Aorta (tissue), 5 donors: ENCODE results near the gene SSRP1. TPM values are rescaled to one million over a fixed set of nuclear protein-coding genes. Genes with fewer than 3 reads are reported as not detected.
"Not testable (repeated sequence)": the region's sequence is repeated elsewhere in the genome, so short reads cannot be mapped to it uniquely, and the experiment has no call there.

Experiments used
- ATAC-seq: fragments of 200-7000 bp; cut with Tn5 transposase; one replicate; pipeline ENCODE4 v1.9.1; 2022; ENCODE audit warnings: moderate library complexity; ENCODE audit not compliant: low FRiP score
- DNase-seq, 2 donors: peaks; one replicate each; pipeline ENCODE4 v3.0.0-alpha.2; 2020
- H3K27ac ChIP-seq, 2 donors: one replicate each; pipeline ENCODE4 v1.5.1; 2013; ENCODE audit warnings: low read length in 2 of 2, mild to moderate bottlenecking in 2 of 2, moderate library complexity in 2 of 2, control low read depth in 1 of 2, inconsistent platforms in 1 of 2, low read depth in 1 of 2
- H3K27me3 ChIP-seq, 2 donors: one replicate each; pipeline ENCODE4 v1.6.1; 2013; ENCODE audit warnings: control low read depth in 1 of 2, low read length in 1 of 2, mild to moderate bottlenecking in 1 of 2, moderate library complexity in 1 of 2; ENCODE audit not compliant: insufficient read depth in 2 of 2, control insufficient read depth in 1 of 2
- H3K36me3 ChIP-seq, 2 donors: one replicate each; pipeline ENCODE4 v1.6.1; 2013; ENCODE audit warnings: control low read depth in 1 of 2, low read length in 1 of 2, mild to moderate bottlenecking in 1 of 2; ENCODE audit not compliant: insufficient read depth in 2 of 2, control insufficient read depth in 1 of 2
- H3K4me1 ChIP-seq, 2 donors: one replicate each; pipeline ENCODE4 v1.6.1; 2013; ENCODE audit warnings: low read length in 2 of 2, control low read depth in 1 of 2, mild to moderate bottlenecking in 1 of 2, moderate library complexity in 1 of 2; ENCODE audit not compliant: insufficient read depth in 2 of 2, control insufficient read depth in 1 of 2
- H3K4me3 ChIP-seq, 2 donors: one replicate each; pipeline ENCODE4 v1.5.1; 2013; ENCODE audit warnings: low read length in 2 of 2, control low read depth in 1 of 2, mild to moderate bottlenecking in 1 of 2
- H3K9me3 ChIP-seq: one replicate; pipeline ENCODE4 v1.6.1; 2013; ENCODE audit warnings: mild to moderate bottlenecking, low read length; ENCODE audit not compliant: control insufficient read depth
- WGBS, 2 donors: extraction: QIAGEN DNeasy Blood & Tissue Kit; methylation state at CpG; one replicate each; pipeline ENCODE4 v1.1.7; 2013; 5-methylcytosine and 5-hydroxymethylcytosine counted together
- intact Hi-C, 2 donors: fragments of 100-400 bp; cut with DNase I; formaldehyde crosslinking; loops; one replicate each; pipeline versions ENCODE4 v1.14.2 to v1.15.0; 2022
- polyA plus RNA-seq, 2 donors: library from polyadenylated mRNA; stranded (reverse); fragments of 200-250 nt; gene quantifications; one replicate each; pipeline ENCODE4 v1.2.3, GENCODE V29; 2013
- total RNA-seq, 2 donors: library from RNA; stranded (reverse); fragmentation: NEBNext Ultra II Directional; extraction: Animal tissue kit (Norgen Biotek cat#: 25700); gene quantifications; one replicate each; pipeline ENCODE4 v1.2.1, GENCODE V29; 2021
- donor health status: healthy with polysubstance abuse.
- donor health status: Bipolar disorder and iron deficiency.
- donor health status: DM: no; HTN: no; CAD: no.
- donor health status: DM: no; HTN: no; CAD: no.
- donor health status: DM: yes; HTN: yes; CAD: no.

The SSRP1 gene
- total and polyA plus RNA-seq, 4 donors = 37.8 to 48.7 (median 44.0) TPM

GRCh38 chr11:57361420-57361819, 25.7 kb upstream of the SSRP1 start:
- ATAC-seq, H3K9me3 ChIP-seq, H3K4me1 ChIP-seq, intact Hi-C loops, H3K27ac ChIP-seq, H3K36me3 ChIP-seq, H3K4me3 ChIP-seq, H3K27me3 ChIP-seq, DNase-seq: not testable (repeated sequence)

- whole genome bisulfite sequencing, 2 donors = 92 to 93% methylated on average over 8 of the region's 8 CpGs
- H3K4me1 ChIP-seq = no peaks in the 10 kb centered on the region
- no peaks in the 10 kb centered on the region for H3K27me3 ChIP-seq
- DNase-seq (peak in 1 of 2 donors; percentile 38), ATAC-seq (no peak)
- H3K27ac ChIP-seq = no peak overlapping the region
- no peak overlapping the region for H3K4me3 ChIP-seq
- H3K9me3 ChIP-seq = no peaks in the 10 kb centered on the region
- intact Hi-C loops = no loop called here
- H3K36me3 ChIP-seq = no peaks in the 10 kb centered on the region
These were observed 25.3 kb upstream of the SSRP1 start for GRCh38 chr11:57360991-57361390.

- no peak overlapping the region for H3K27ac ChIP-seq
- WGBS, 2 donors = 87 to 88% methylated on average over 9 of the region's 9 CpGs
- no peaks in the 10 kb centered on the region for H3K27me3 ChIP-seq
- intact Hi-C loops = no loop called here
- no peaks in the 10 kb centered on the region for H3K4me1 ChIP-seq
- no peaks in the 10 kb centered on the region for H3K9me3 ChIP-seq
- ATAC-seq (no peak), DNase-seq (peak in 1 of 2 donors; percentile 11)
- H3K36me3 ChIP-seq = no peaks in the 10 kb centered on the region
- H3K4me3 ChIP-seq = no peak overlapping the region
These were observed 24.4 kb upstream of the SSRP1 start for GRCh38 chr11:57359896-57360690.

DNA sequence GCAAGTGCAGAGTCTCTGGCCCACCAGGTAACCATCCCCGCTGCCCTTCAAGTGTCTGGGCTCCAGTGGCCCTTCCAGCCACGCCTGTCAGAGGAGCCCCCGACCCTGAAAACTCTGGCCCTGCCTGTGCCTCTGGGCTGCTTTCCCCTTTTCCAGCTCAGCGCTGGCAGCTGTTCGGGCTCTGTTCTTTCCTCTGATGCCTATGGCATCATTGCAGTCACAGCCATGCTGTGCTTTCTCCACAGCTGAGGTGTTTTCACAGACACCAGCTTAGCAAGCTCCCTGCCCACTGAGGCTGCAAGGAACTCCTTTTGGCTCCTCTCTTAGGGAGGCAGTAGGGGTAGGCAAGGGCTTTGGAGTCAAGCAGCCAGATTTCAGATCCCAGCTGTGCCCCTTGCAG, 23.7 kb upstream of the SSRP1 start:
- Histone ChIP-seq H3K9me3 (no peaks in the 10 kb centered on the region), H3K36me3 (no peaks in the 10 kb centered on the region), H3K4me1 (no peaks in the 10 kb centered on the region), H3K27ac (no peak overlapping the region), H3K4me3 (no peak overlapping the region), H3K27me3 (no peaks in the 10 kb centered on the region)
- intact Hi-C loops = no loop called here
- WGBS, 2 donors = 77 to 86% methylated on average over 5 of the region's 5 CpGs
- peak in 1 of 2 donors; percentile 50 for DNase-seq
- ATAC-seq = no peak

DNA sequence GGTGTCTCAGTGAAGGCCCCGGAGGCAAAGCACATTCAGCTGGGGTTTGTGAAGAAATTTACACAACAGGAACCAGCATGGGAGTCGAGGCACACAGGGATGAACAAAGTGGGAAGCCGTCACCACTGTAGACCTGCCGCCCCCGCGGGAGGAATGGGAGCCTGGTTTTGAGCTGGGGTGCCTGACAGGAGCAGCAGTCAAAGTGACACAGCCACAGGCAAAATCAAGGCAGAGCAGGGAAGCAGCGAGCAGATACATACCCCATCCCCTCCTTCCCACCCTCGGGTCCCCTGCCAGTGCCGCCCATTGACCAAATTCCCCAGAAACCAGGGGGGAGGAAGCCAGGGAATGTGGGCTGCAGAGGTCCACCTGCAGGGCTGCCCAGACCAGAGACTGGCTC, 23.3 kb upstream of the SSRP1 start:
- DNase-seq = peak in 1 of 2 donors; percentile 56
- Histone ChIP-seq H3K4me3 (no peak overlapping the region), H3K9me3 (no peaks in the 10 kb centered on the region), H3K27ac (no peak overlapping the region), H3K4me1 (no peaks in the 10 kb centered on the region), H3K36me3 (no peaks in the 10 kb centered on the region), H3K27me3 (no peaks in the 10 kb centered on the region)
- intact Hi-C loops = no loop called here
- 68 to 76% methylated on average over 7 to 9 of the region's 9 CpGs for WGBS, 2 donors
- no peak for ATAC-seq

DNA sequence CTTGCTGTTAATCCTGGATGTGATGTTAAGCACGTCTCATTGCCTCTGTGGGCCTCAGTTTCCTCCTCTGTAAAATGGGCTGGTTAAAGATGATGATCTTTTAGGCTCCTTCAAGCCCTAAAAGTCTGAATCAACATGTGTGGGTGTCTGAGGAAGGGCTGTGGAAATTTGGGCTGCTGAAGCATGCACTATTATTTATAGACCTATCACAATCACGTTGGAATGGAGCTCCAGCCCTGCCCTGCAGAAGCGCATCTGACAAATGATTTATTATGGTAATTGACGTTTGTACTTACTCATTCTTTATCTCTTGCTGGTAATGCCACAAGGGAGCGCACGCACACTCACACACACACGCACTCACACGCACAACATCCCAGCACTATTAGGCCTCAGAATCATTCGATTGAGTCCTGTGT, 22.9 kb upstream of the SSRP1 start:
- no peak overlapping the region for H3K27ac ChIP-seq
- no peak overlapping the region for H3K4me3 ChIP-seq
- intact Hi-C loops = no loop called here
- ATAC-seq (no peak), DNase-seq (peak in 1 of 2 donors; percentile 38)
- 74 to 75% methylated on average over 9 of the region's 9 CpGs for WGBS, 2 donors
- H3K4me1 ChIP-seq = no peaks in the 10 kb centered on the region
- H3K27me3 ChIP-seq = no peaks in the 10 kb centered on the region
- no peaks in the 10 kb centered on the region for H3K36me3 ChIP-seq
- no peaks in the 10 kb centered on the region for H3K9me3 ChIP-seq

DNA sequence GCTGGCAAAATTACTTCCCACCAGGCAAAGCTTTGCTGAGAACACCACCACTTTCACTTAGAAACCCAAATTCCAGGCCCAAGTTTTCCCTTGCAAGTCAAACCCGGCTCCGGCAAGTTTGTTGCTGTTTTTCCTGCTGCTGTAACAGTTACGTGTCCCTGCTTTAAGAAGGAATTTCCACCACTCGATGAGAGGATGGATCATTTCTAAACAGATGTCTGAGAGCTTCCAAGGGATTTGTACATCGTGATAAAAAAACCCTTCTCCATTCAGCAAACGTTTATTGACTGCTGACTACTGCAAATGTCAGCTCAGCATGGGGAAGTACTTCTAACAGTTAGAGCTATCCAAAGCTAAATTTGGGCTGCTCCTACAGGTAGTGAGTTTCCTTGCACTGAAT, 22.2 kb upstream of the SSRP1 start:
- Histone ChIP-seq H3K4me1 (no peaks in the 10 kb centered on the region), H3K36me3 (no peaks in the 10 kb centered on the region), H3K27ac (no peak overlapping the region), H3K9me3 (no peaks in the 10 kb centered on the region), H3K27me3 (no peaks in the 10 kb centered on the region), H3K4me3 (no peak overlapping the region)
- WGBS, 2 donors = 37 to 45% methylated on average over 6 of the region's 6 CpGs
- peak in 1 of 2 donors; percentile 38 for DNase-seq
- intact Hi-C loops = no loop called here
- no peak for ATAC-seq

- 93 to 94% methylated on average over 3 of the region's 3 CpGs for WGBS, 2 donors
- Histone ChIP-seq H3K27me3 (no peaks in the 10 kb centered on the region), H3K9me3 (no peaks in the 10 kb centered on the region), H3K4me1 (no peaks in the 10 kb centered on the region), H3K4me3 (no peak overlapping the region), H3K36me3 (no peaks in the 10 kb centered on the region), H3K27ac (no peak overlapping the region)
- intact Hi-C loops = no loop called here
- ATAC-seq = no peak
- DNase-seq = no peak
These were observed 21.6 kb upstream of the SSRP1 start for GRCh38 chr11:57357310-57357709.

DNA sequence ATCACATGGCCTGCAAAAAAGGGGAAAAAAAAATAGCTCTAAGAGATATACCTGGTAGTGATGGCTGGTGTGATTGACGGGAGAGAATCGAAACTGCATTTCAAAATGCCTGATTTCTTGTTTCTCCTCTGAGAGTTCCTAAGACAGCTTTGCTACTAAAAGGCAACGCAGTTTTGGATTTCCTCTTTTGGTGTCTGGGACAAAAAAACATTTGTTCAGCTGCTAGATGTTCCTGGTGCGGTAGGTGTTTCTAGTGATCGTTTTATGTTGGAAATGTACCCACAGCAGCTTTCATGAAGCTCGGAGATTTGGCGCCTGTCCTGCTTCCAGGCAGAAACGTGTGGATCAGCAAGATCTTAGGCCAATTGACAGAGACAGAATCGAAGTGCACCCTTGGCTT, 20.6 kb upstream of the SSRP1 start:
- no peaks in the 10 kb centered on the region for H3K4me1 ChIP-seq
- 72 to 73% methylated on average over 9 of the region's 9 CpGs for WGBS, 2 donors
- H3K9me3 ChIP-seq = no peaks in the 10 kb centered on the region
- DNase-seq (peak in 1 of 2 donors; percentile 10), ATAC-seq (no peak)
- H3K4me3 ChIP-seq = no peak overlapping the region
- no peaks in the 10 kb centered on the region for H3K36me3 ChIP-seq
- H3K27me3 ChIP-seq = no peaks in the 10 kb centered on the region
- intact Hi-C loops = no loop called here
- no peak overlapping the region for H3K27ac ChIP-seq
